Measurements from ENCODE around the gene DISC1.

Gene DISC1

GRCh38 chr1:231976231-231976630 is 349.6 kb downstream of the DISC1 start:
- TF ChIP-seq, protein P1, sequence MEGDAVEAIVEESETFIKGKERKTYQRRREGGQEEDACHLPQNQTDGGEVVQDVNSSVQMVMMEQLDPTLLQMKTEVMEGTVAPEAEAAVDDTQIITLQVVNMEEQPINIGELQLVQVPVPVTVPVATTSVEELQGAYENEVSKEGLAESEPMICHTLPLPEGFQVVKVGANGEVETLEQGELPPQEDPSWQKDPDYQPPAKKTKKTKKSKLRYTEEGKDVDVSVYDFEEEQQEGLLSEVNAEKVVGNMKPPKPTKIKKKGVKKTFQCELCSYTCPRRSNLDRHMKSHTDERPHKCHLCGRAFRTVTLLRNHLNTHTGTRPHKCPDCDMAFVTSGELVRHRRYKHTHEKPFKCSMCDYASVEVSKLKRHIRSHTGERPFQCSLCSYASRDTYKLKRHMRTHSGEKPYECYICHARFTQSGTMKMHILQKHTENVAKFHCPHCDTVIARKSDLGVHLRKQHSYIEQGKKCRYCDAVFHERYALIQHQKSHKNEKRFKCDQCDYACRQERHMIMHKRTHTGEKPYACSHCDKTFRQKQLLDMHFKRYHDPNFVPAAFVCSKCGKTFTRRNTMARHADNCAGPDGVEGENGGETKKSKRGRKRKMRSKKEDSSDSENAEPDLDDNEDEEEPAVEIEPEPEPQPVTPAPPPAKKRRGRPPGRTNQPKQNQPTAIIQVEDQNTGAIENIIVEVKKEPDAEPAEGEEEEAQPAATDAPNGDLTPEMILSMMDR (IDR thresholded peaks at IDR 0.05), result no peak

DNA sequence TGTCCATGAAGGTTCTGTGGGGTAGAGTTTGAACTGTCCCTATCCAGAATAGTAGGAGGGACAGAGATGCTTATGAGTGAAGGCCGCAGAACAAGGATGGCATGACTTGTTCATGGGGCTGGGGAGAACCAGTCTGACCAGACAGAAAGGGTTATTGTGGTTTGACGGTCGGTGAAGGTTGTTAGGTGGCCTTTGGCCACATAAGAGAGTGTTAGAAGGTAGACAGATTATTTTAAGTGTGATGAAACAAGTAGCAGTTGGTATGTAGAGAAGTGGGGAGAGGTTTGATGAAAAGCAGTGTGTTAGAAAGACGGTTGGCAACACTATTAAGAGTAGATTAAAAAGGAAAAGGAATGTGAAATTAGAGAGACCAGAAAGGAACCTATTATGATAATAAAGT is 355.1 kb downstream of the DISC1 start:
- TF ChIP-seq, protein P1 (IDR thresholded peaks at IDR 0.05), result no peak

GRCh38 chr1:231982871-231983587 is 356.4 kb downstream of the DISC1 start:
- TF ChIP-seq, protein P1 (IDR thresholded peaks at IDR 0.05), result no peak

DNA sequence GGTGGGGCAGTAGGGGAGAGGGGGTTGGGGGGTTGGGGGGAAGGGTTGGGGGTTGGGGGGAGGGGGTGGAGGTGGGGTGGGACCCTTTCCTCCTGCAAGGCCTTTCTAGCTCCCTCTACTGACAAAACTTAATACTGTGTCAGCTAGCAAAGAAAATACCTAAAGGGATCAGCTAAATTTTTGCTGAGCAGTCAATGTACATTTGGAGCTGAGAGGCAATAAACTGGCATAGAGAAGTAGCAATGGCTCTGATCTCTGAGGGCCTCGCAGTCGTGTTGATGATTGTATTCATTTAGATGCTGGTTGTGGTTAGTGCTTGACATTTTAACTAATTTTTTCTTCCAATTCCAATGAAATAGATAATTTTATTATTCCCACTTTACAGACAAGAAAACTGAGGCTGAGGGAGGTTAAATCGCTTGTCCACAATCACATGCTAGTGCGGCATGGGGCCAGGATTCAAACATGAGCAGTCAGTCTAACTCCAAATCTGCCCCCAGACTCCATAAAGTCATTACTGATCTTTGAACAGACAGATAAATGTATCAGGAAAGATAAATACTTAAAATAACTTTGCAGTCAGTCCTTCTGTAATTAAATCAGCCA is 357.1 kb downstream of the DISC1 start:
- TF ChIP-seq, protein P1 (IDR thresholded peaks at IDR 0.05), result no peak

GRCh38 chr1:231985296-231986023 is 358.9 kb downstream of the DISC1 start:
- TF ChIP-seq, protein P1 (IDR thresholded peaks at IDR 0.05), result no peak

GRCh38 chr1:231986631-231987336 is 360.2 kb downstream of the DISC1 start:
- TF ChIP-seq, protein P1 (IDR thresholded peaks at IDR 0.05), result no peak

DNA sequence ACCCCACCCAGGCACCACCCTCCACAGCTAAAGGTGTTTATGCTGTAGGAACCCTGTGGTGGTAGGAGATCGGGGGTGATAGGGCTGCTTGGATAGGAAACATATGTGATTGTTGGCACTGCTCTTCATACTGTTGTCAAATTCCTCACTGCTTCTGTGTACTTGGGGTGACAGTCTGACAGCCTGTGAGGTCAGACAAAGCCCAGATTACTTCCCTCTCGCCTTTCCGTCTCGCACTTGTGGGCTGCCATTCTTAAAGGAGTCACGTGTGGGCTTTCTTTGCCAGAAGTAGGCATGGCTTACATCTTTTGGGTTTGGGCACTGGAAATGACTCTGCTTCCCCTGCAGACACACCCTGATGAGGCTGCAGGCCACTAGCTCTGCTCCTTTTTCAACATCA is 363.8 kb downstream of the DISC1 start:
- TF ChIP-seq, protein P1 (IDR thresholded peaks at IDR 0.05), result no peak

Measured in LNCAP (cell line).